SJCRH30 (cell line): ENCODE measurements around the gene TRAFD1. TPM values are rescaled to one million over a fixed set of nuclear protein-coding genes. Genes with fewer than 3 reads are reported as not detected.
A peak's percentile ranks its signal among the peaks of the same experiment; 100 is the strongest.

ENCODE experiments used
- DNase-seq, 2 experiments: peaks; one replicate each; pipeline ENCODE4 v3.0.0-alpha.2; 2015 to 2020
- H3K27ac ChIP-seq: fragments of 250-450 bp; sonication (Bioruptor Pico); 2 replicates; pipeline ENCODE4 v1.5.1; 2020; ENCODE audit warnings: mild to moderate bottlenecking, moderate library complexity
- H3K27me3 ChIP-seq: fragments of 250-450 bp; sonication (Bioruptor Pico); 2 replicates; pipeline ENCODE4 v1.5.1; 2020; ENCODE audit warnings: mild to moderate bottlenecking, moderate library complexity
- H3K36me3 ChIP-seq: fragments of 250-450 bp; sonication (Bioruptor Pico); 2 replicates; pipeline ENCODE4 v1.5.1; 2020; ENCODE audit warnings: mild to moderate bottlenecking, moderate library complexity
- H3K4me1 ChIP-seq: fragments of 250-450 bp; sonication (Bioruptor Pico); 2 replicates; pipeline ENCODE4 v1.5.1; 2020; ENCODE audit warnings: mild to moderate bottlenecking, moderate library complexity
- H3K4me3 ChIP-seq: fragments of 250-450 bp; sonication (Bioruptor Pico); 2 replicates; pipeline ENCODE4 v1.5.1; 2020; ENCODE audit warnings: mild to moderate bottlenecking, moderate library complexity
- H3K9me3 ChIP-seq: fragments of 250-450 bp; sonication (Bioruptor Pico); replicated peaks from 2 replicates; pipeline ENCODE4 v1.5.1; 2020; ENCODE audit warnings: mild to moderate bottlenecking, moderate library complexity
- total RNA-seq: library from RNA; depleted of rRNA; stranded (reverse); fragments of >200 nt; shearing (Covaris generic); gene quantifications from 2 replicates; pipeline ENCODE4 v1.2.3, GENCODE V29; 2014

Gene TRAFD1
- total RNA-seq, 1 experiment from 2014 or later: 23.5 TPM

DNA sequence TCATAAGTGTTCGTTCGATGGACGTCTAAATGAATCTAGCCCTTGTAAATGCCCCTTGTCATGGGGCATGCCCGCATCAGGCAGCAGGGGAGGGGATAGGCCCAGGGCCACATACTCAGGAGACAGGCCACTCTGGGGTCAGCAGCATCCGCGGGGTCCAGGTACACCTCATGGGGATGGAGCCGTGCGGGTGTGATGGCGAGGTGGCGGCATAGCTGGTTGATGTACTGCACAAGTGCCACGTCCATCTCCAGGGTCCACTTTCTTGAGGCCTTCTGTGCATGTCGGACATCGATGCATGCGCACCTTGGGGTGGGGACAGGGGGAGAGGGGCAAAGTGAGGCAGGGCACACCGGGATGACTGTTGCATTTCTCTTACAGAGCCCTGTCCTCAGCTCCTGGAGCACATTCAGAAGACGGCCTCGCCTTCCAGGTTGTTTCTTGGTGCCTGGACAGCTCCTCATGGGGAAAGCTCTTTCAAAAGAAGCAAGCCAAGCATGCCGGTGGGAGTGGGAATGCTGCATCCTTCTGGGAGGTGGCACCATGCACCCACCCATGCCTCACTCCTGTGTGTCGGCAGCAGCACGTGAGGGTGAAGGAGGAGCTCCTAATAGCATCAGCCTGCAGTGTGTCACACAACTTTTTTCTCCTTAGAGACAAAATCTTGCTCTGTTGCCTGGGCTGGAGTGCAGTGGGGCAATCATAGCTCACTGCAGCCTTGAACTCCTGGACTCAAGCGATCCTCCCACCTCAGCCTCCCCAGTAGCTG is 47.4 kb downstream of the TRAFD1 start:
- H3K36me3 ChIP-seq: no peaks in the 10 kb centered on the region; the same call in 1 of the 2 replicates
- H3K4me3 ChIP-seq: no peak overlapping the region
- H3K27me3 ChIP-seq: no peaks in the 10 kb centered on the region
- H3K4me1 ChIP-seq: no peaks in the 10 kb centered on the region
- no peak for DNase-seq
- no peak overlapping the region for H3K27ac ChIP-seq
- no peaks in the 10 kb centered on the region for H3K9me3 ChIP-seq

DNA sequence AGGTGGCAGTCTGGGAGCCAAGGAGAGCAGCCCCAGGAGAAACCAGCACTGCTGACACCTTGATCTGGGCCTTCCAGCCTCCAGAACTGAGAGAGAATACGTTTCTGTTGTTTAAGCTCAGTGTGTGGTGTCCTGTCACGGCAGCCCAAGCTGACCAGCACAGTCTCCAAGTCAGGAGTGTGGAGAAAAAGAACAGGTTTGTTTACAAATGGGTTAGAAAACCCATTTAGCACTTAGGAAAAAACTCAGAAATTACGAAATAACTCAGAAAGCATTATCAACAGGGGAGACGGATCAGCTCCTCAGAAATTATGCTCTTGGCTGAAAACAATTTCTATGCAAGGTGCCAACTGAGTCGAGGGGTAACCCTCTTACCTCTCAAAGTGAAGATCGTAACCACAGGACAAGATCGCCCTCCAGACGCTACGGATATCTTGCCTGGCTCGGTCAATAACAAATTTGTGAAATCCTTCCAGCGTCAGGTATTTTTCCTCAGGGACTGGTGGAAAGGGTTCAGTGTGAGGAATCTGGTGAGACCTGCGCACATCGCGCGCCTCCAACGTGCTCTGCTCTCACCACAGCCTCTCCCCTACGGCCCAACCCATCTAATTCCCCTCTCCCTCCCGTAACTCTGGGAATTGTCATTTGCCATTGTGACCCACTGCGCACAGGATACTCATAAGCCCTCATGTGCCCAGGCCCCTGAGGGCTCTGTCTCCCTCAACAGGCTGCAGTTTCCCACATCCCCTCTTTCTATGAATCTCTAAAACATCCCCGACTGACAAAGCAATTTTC is 50.2 kb downstream of the TRAFD1 start:
- Histone ChIP-seq H3K36me3 (peaks cover 4% of the 10 kb centered on the region; the same call in 1 of the 2 replicates), H3K27ac (no peak overlapping the region), H3K9me3 (no peaks in the 10 kb centered on the region), H3K4me3 (no peak overlapping the region), H3K27me3 (no peaks in the 10 kb centered on the region), H3K4me1 (no peaks in the 10 kb centered on the region)
- DNase-seq: no peak

DNA sequence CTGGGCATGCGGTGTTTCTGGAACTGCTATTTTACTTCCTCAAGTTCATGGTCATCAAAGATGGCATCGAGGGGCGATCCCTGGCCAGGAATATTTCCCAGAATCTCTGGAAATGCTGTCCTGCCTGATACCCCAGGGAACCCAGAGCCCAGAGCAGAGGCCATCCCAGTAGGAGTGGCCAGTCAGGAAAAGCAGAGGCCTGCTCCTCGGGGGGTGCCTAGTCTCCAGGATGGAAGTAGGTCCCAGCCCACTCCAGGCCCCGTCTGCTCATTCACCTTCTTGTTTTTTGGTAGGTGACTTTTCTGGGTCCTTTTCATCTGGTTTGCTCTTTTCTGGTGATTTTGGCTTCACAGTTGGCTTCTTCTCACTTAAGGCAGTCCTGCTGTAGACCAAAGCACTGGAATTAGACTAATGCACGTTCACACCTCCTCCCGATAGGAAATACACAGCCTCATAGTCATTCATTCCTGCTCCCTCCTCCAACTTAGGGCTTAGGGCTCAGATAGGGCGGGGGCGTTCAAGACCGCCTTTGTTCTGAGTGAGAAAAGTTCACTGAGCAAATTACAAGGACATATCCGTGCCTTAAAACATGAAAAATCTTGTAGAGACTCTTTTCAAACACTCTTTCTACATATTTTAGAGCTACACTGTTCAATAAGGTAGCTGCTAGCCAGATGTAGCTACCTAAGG is 51.1 kb downstream of the TRAFD1 start:
- no peak overlapping the region for H3K27ac ChIP-seq
- H3K9me3 ChIP-seq: no peaks in the 10 kb centered on the region
- no peak overlapping the region for H3K4me3 ChIP-seq
- no peaks in the 10 kb centered on the region for H3K4me1 ChIP-seq
- no peak for DNase-seq
- H3K36me3 ChIP-seq: peaks cover 4% of the 10 kb centered on the region; the same call in 1 of the 2 replicates
- H3K27me3 ChIP-seq: no peaks in the 10 kb centered on the region

DNA sequence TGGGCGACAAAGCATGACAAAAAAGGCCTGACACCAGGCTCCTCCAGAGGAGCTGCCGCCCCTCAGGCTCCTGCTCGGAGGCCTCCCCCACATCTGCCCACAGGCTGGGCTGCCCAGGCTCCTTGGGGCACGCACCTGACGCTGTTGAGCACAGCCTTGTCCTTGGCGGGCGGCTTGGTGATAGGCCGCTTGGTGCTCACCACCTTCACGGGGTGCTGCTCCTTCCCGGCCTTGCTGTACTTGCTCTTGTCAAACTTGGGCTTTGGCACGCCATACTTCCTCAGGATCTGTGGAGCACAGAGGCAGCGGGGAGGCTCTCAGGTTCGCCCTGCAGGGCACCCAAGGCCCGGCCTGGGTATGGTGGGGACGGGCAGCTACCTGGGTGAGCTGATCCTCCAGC is 53.4 kb downstream of the TRAFD1 start:
- Histone ChIP-seq H3K27ac (no peak overlapping the region), H3K9me3 (no peaks in the 10 kb centered on the region), H3K27me3 (no peaks in the 10 kb centered on the region), H3K4me1 (no peaks in the 10 kb centered on the region), H3K4me3 (no peak overlapping the region), H3K36me3 (peaks cover 4% of the 10 kb centered on the region; the same call in 1 of the 2 replicates)
- no peak for DNase-seq

DNA sequence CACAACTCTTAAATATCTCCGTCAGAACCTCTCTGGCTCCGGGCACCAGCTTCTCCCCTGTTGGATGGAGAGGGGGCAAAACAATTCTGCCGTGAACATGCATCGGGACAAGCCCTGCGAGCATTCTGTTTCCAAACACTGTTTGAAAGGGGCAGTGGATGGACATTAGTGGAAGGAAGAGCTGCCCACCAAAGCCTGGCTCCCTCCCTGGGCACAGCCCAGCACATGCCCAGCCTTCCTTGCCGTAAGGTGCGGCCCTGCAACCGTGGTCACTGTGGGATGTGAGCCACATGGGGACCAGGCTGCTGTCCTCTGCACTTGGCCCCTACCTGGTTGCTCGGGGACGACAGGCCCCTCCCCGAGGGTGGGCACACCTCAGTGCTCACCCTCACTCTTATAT is 54.0 kb downstream of the TRAFD1 start:
- Histone ChIP-seq H3K27me3 (no peaks in the 10 kb centered on the region), H3K9me3 (no peaks in the 10 kb centered on the region), H3K36me3 (peaks cover 4% of the 10 kb centered on the region), H3K4me1 (no peaks in the 10 kb centered on the region), H3K27ac (no peak overlapping the region), H3K4me3 (no peak overlapping the region)
- no peak for DNase-seq

DNA sequence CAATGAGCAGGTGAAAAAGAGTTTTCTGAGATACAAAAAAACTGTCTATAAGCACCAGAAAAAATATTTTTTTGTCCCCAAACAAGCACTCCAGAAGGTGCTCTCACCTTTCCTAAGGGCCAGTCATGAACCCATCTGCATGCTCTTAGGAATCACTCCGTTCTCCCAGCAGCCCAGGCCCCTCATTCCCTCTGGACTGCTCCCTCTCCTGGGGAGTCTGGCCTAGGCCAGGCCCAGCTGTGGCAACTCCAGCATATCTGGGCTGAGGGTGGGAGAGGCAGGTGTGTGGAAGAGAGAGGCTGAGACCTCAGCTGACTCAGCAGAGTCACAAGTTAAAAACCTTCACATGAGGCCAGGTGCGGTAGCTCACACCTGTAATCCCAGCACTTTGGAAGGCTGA is 54.6 kb downstream of the TRAFD1 start:
- DNase-seq: no peak
- no peaks in the 10 kb centered on the region for H3K4me1 ChIP-seq
- H3K27ac ChIP-seq: no peak overlapping the region
- H3K9me3 ChIP-seq: no peaks in the 10 kb centered on the region
- H3K27me3 ChIP-seq: no peaks in the 10 kb centered on the region
- no peak overlapping the region for H3K4me3 ChIP-seq
- H3K36me3 ChIP-seq: peaks cover 4% of the 10 kb centered on the region

DNA sequence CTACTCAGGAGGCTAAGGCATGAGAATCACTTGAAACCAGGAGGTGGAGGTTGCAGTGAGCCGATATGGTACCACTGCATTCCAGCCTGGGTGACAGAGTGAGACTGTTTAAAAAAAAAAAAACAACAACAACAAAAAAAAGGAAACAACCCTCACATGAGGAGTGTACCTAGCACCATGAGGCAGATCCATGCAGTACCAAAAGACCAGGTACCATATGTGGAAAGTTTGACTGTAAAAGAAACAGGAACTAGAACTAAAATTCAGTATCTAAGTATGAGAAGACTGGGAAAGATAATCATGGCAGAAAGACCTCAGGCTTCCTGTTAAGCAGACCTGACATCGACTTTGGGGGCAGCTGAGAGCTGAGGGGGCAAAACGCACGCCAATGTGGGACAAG is 55.1 kb downstream of the TRAFD1 start:
- Histone ChIP-seq H3K36me3 (peaks cover 4% of the 10 kb centered on the region), H3K27me3 (no peaks in the 10 kb centered on the region), H3K9me3 (no peaks in the 10 kb centered on the region), H3K27ac (no peak overlapping the region), H3K4me1 (no peaks in the 10 kb centered on the region), H3K4me3 (no peak overlapping the region)
- DNase-seq: no peak

DNA sequence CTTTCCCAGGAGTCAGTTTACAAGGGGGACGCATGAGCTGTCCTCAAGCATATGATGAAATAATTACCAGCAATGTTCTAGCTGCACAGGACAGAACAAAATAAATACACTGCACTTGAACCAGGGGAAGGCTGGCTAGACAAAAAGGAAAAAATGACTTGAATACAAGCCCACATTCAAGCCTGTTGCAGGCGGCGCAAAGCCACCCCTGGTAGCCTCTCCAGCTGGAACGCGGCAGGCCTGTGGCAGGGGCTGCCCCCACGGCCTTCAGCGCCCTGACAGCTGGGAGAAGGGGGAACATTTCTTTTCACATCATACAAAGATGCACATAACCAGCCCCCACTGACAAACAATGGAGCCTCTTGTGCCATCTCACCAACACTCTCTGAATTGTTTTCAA is 57.1 kb downstream of the TRAFD1 start:
- no peak overlapping the region for H3K4me3 ChIP-seq
- no peaks in the 10 kb centered on the region for H3K27me3 ChIP-seq
- no peaks in the 10 kb centered on the region for H3K4me1 ChIP-seq
- peak; percentile 64 to 75 for DNase-seq
- peaks cover 4% of the 10 kb centered on the region for H3K36me3 ChIP-seq
- H3K27ac ChIP-seq: no peak overlapping the region
- H3K9me3 ChIP-seq: no peaks in the 10 kb centered on the region

DNA sequence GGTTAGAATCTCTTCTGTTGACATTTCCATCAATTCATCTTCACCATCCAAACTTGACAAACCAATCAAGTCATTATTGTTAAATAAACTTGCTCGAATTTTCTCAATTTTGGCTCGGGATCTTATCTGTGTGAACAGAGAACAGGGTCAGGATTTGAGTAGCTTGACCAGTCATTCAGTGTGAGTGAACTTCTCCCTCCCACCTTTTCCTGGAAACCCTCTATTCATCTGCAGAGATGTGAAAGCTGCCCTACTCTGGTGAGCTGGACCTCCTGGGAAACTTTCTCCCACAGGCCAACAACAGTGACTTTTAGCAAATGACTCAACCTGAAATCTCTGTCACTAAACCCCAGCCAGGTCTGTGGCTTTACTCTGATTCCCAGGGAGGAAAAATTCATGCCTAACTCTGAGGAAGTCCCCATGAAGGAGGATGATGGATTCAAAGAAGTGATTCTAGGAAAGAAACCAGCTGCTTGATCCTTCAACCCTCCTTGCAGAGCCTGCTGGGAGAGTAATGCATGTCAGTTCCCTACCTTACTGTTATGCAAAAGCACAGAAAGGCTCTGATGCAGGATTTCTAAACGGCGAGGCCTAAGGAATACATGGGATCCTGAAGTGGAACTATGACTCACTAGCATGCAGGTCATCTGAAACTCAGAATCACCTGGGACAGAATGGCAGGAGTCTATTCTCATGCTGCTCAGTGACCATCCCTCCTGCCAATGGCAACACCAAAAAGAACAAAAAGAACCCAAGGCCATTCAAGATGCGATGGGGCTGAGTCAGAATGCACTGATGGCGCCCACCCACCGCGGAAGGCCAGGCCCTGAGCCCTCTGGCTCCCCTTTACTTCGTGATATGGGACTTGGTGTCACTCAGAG is 58.0 kb downstream of the TRAFD1 start:
- H3K27ac ChIP-seq: peak overlapping the region; percentile 37; the same call in 1 of the 2 replicates
- peak in 1 of 2 experiments; percentile 11 for DNase-seq
- H3K4me3 ChIP-seq: no peak overlapping the region
- no peaks in the 10 kb centered on the region for H3K9me3 ChIP-seq
- no peaks in the 10 kb centered on the region for H3K27me3 ChIP-seq
- H3K36me3 ChIP-seq: no peaks in the 10 kb centered on the region; the same call in 1 of the 2 replicates
- no peaks in the 10 kb centered on the region for H3K4me1 ChIP-seq

DNA sequence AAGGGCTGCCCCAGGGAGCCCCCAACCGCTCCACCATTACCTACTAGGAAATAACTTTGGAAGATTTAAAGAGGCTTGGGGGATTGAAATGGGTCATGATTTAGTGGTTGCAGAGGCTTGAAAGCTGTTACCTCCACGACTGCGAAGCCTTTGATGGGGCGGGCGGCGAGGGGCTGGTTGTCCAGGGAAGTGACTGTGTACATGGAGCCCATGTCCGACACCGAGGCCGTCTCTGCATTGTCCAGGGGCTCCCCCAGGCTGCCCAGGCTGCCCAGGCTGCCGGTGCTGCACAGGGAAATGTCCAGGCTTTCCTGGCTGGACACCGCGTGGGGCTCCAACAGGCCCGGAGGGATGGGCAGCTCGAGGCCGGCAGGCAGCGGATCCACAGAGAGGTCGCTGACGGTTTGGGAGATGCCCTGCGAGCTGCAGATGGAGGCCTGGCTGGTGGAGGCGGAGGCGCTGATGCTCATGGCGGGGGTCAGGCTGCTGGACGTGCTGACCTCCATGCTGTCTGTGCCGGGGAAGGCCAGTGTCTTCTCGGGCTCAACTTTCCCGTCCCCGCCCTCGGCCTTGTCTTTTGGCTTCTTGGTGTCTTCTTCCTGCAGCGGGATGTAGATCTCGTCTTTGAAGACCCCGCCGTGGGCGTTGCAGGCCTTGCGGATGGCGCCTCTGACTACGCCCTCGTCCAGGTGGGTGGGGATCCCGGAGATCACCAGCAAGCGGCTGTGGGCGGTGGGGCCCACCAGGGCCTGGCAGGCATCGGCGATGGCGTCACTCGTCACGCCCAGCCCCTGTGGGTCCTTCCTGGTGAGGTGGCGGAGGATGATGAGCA is 58.9 kb downstream of the TRAFD1 start:
- H3K9me3 ChIP-seq: no peaks in the 10 kb centered on the region
- no peaks in the 10 kb centered on the region; the same call in 1 of the 2 replicates for H3K36me3 ChIP-seq
- no peak overlapping the region for H3K27ac ChIP-seq
- no peaks in the 10 kb centered on the region for H3K4me1 ChIP-seq
- no peaks in the 10 kb centered on the region for H3K27me3 ChIP-seq
- H3K4me3 ChIP-seq: no peak overlapping the region
- DNase-seq: no peak

DNA sequence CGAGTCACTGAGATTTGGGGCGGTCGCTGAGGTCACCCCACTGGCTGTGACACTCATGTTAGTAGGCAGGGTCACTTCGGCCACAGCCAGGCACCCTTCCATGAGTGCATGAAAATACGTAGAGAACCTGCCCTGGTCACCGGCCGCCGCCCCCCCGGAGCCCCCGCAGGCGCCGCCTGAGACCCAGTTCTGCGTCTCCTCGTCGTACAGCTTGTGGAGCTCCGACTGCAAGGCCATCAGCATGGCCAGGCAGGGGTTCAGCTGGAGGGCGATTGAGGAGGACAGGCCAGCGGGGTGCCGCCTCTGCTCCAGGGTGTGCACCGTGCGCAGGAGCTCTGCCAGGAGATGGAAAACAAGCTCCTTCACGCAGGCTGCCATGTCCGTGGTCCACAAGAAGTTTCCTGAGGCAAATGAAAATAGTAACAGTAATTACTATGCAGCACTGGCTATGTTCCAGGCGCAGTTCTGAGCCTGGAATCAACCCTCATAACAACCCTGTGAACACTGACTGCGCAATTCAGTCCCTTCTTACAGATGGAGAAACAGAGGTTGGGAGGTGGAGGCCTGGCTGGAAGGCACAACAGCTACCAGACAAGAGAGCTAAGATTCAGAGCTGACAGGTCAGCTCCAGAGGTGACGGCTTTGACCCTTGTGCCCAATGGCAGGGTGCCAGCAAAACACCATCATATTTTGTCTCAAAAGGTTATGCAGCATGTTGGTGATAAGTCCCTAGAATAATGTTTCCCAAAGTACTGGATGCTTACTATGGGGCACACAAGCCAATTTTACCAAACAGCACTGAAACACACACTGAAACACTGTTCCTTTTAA is 59.9 kb downstream of the TRAFD1 start:
- DNase-seq: no peak
- Histone ChIP-seq H3K27ac (no peak overlapping the region), H3K27me3 (no peaks in the 10 kb centered on the region), H3K4me3 (no peak overlapping the region), H3K9me3 (no peaks in the 10 kb centered on the region), H3K36me3 (no peaks in the 10 kb centered on the region; the same call in 1 of the 2 replicates), H3K4me1 (no peaks in the 10 kb centered on the region)

DNA sequence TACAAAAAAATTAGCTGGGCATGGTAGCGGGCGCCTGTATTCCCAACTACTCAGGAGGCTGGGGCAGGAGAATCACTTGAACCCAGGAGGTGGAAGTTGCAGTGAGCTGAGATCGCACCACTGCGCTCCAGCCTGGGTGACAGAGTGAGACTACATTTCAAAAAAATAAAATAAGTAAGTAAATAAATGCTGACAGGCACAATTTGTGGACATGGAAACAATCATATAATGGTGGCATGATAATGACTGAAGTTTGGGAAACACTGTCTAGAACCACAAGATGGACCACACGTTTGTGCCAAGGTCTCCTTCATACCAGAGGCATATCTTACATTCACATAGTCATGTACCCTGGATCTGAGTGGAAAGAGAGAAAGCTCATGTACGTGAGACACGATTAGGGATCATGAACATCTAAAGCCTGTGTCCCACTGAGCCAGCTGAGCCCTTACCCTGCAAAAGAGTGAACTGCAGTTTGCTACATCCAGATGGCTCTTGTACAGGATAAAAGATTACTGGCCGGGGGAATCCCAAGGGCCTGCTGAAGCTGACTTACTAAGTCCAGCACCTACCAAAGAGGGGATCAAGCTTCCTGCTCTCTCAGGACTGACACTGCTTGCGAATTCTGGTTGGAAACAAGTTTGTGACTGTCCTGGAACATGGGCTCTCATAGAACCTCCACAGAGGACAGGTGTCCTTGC is 62.9 kb downstream of the TRAFD1 start:
- H3K9me3 ChIP-seq: no peaks in the 10 kb centered on the region
- no peak overlapping the region for H3K27ac ChIP-seq
- H3K4me3 ChIP-seq: no peak overlapping the region
- H3K27me3 ChIP-seq: no peaks in the 10 kb centered on the region
- no peak for DNase-seq
- H3K36me3 ChIP-seq: no peaks in the 10 kb centered on the region; the same call in 1 of the 2 replicates
- H3K4me1 ChIP-seq: no peaks in the 10 kb centered on the region
